HCT116 (cell line): ENCODE results near the gene MSANTD3. TPM values are rescaled to one million over a fixed set of nuclear protein-coding genes. Genes with fewer than 3 reads are reported as not detected.
A peak's percentile ranks its signal among the peaks of the same experiment; 100 is the strongest.

Source experiments
- ATAC-seq: fragments of 200-7000 bp; cut with Tn5 transposase; 2 replicates; pipeline ENCODE4 v1.9.1; 2020; ENCODE audit warnings: mild to moderate bottlenecking, moderate library complexity
- BruUV-seq: library from RNA; stranded (reverse); fragments of 400-500 nt; replicated peaks from 2 replicates; lab custom pipeline; 2021; lab: Mats Ljungman, UMichigan
- CTCF ChIA-PET: fragments of 300-600 bp; sonication (Branson Sonifier 250); formaldehyde crosslinking; loops from one replicate; lab custom pipeline; 2021; ENCODE audit warnings: antibody characterized with exemption; lab: Charles Lee
- POLR2A ChIA-PET: fragments of 300-600, 350-600 bp; sonication (Branson Sonifier 250); formaldehyde crosslinking; loops from one replicate; lab custom pipeline; 2021; ENCODE audit warnings: antibody characterized with exemption; lab: Charles Lee
- RAD21 ChIA-PET, 2 experiments: fragments of 300-600 bp; sonication (Branson Sonifier 250); formaldehyde crosslinking; loops; one replicate each; lab custom pipeline; 2023; ENCODE audit warnings: low total read pairs in 2 of 2; ENCODE audit not compliant: uncharacterized antibody in 2 of 2, unreplicated experiment in 2 of 2, low non-redundant PET in 1 of 2; lab: Charles Lee
- DNase-seq: peaks from one replicate; pipeline ENCODE4 v3.0.0-alpha.2; 2010; ENCODE audit warnings: low read depth, low spot score
- H2AFZ ChIP-seq: fragments of 200-600 bp; shearing (Covaris generic), sonication (generic); 2 replicates; pipeline ENCODE4 v1.6.1; 2017; ENCODE audit warnings: low read depth, mixed run types, mixed read lengths, antibody characterized with exemption, low read length; ENCODE audit not compliant: poor library complexity, severe bottlenecking
- H3K27ac ChIP-seq: 2 replicates; pipeline ENCODE4 v1.5.1; 2012; ENCODE audit warnings: low read depth, low read length
- H3K27me3 ChIP-seq: fragments of 200-600 bp; sonication (generic); 2 replicates; pipeline ENCODE4 v1.6.1; 2016; ENCODE audit warnings: mixed run types, low read length, mixed read lengths; ENCODE audit not compliant: insufficient read depth
- H3K36me3 ChIP-seq, 2 experiments: fragments of 200-500 bp in 1 of 2; fragments of 200-600 bp in 1 of 2; sonication (Bioruptor generic) in 1 of 2; sonication (generic) in 1 of 2; 2 replicates each; pipeline versions ENCODE4 v1.5.1 to v1.6.1; 2014 to 2016; ENCODE audit warnings: low read length in 2 of 2, inconsistent platforms in 1 of 2, mixed read lengths in 1 of 2, mixed run types in 1 of 2; ENCODE audit not compliant: insufficient read depth in 2 of 2, control insufficient read depth in 1 of 2
- H3K4me1 ChIP-seq, 2 experiments: fragments of 200-600 bp in 1 of 2; sonication (generic) in 1 of 2; 2 replicates each; pipeline versions ENCODE4 v1.5.1 to v1.6.1; 2012 to 2017; ENCODE audit warnings: low read length in 2 of 2, inconsistent platforms in 1 of 2, mild to moderate bottlenecking in 1 of 2, mixed read lengths in 1 of 2, mixed run types in 1 of 2, moderate library complexity in 1 of 2; ENCODE audit not compliant: insufficient read depth in 2 of 2, control insufficient read depth in 1 of 2
- H3K4me2 ChIP-seq: fragments of 200-600 bp; sonication (generic); 2 replicates; pipeline ENCODE4 v1.6.1; 2017; ENCODE audit warnings: mixed run types, low read length, mixed read lengths
- H3K4me3 ChIP-seq, 2 experiments: fragments of 200-600 bp in 1 of 2; sonication (generic) in 1 of 2; replicated peaks in 1 of 2; 2 replicates each; pipeline ENCODE4 v1.5.1; 2011 to 2016; ENCODE audit warnings: low read length in 2 of 2, control low read depth in 1 of 2, low read depth in 1 of 2, mild to moderate bottlenecking in 1 of 2, mixed read lengths in 1 of 2, mixed run types in 1 of 2
- H3K79me2 ChIP-seq: fragments of 200-600 bp; sonication (generic); 2 replicates; pipeline ENCODE4 v1.6.1; 2017; ENCODE audit warnings: mild to moderate bottlenecking, mixed run types, low read length, moderate library complexity, mixed read lengths; ENCODE audit not compliant: insufficient read depth
- H3K9ac ChIP-seq: fragments of 200-600 bp; sonication (generic); 2 replicates; pipeline ENCODE4 v1.6.1; 2016; ENCODE audit warnings: low read length, mixed read lengths
- H3K9me2 ChIP-seq: fragments of 200-600 bp; sonication (generic), shearing (Covaris generic); 2 replicates; pipeline ENCODE4 v1.6.1; 2017; ENCODE audit warnings: mixed run types, mild to moderate bottlenecking, moderate library complexity; ENCODE audit not compliant: insufficient read depth
- H3K9me3 ChIP-seq, 2 experiments: fragments of 200-500 bp in 1 of 2; fragments of 200-600 bp in 1 of 2; sonication (Bioruptor generic) in 1 of 2; sonication (generic) in 1 of 2; 2 replicates each; pipeline ENCODE4 v1.6.1; 2014 to 2017; ENCODE audit warnings: low read length in 2 of 2, mixed read lengths in 2 of 2, inconsistent platforms in 1 of 2, low read depth in 1 of 2, mild to moderate bottlenecking in 1 of 2, mixed run types in 1 of 2, moderate library complexity in 1 of 2; ENCODE audit not compliant: control insufficient read depth in 1 of 2, insufficient read depth in 1 of 2
- H4K20me1 ChIP-seq: fragments of 200-600 bp; sonication (generic), shearing (Covaris generic); 2 replicates; pipeline ENCODE4 v1.6.1; 2017; ENCODE audit warnings: mixed run types, mild to moderate bottlenecking, moderate library complexity; ENCODE audit not compliant: insufficient read depth
- EZH2phosphoT487 ChIP-seq: fragments of 200-600 bp; IDR thresholded peaks from 2 replicates; pipeline ENCODE4 v1.6.1; 2018; ENCODE audit warnings: antibody characterized with exemption, borderline replicate concordance
- POLR2AphosphoS5 ChIP-seq: IDR thresholded peaks from 2 replicates; pipeline ENCODE4 v1.6.1; 2011; ENCODE audit warnings: mild to moderate bottlenecking, low read depth, low read length, moderate library complexity
- RAD21 ChIP-seq: IDR thresholded peaks from 2 replicates; pipeline ENCODE4 v1.6.1; 2012; ENCODE audit warnings: low read depth, mild to moderate bottlenecking
- SP1 ChIP-seq: IDR thresholded peaks from 2 replicates; pipeline ENCODE4 v1.6.1; 2012; ENCODE audit warnings: low read depth
- ZFX ChIP-seq: fragments of 450-650 bp; IDR thresholded peaks from 2 replicates; pipeline ENCODE4 v1.6.1; 2017
- ZNF274 ChIP-seq: fragments of 200-500 bp; sonication (Bioruptor generic); IDR thresholded peaks from 2 replicates; pipeline ENCODE4 v1.6.1; 2014; ENCODE audit warnings: mild to moderate bottlenecking, low read depth, low read length, inconsistent platforms
- intact Hi-C: fragments of 100-400 bp; cut with micrococcal nuclease; formaldehyde crosslinking; loops from 2 replicates; pipeline ENCODE4 v1.10.0; 2022
- total RNA-seq: library from RNA; stranded (reverse); gene quantifications from one replicate; pipeline ENCODE4 v1.2.1, GENCODE V29; 2021; ENCODE audit not compliant: unreplicated experiment
- TF ChIP-seq, protein P1 (sequence below): IDR thresholded peaks from 2 replicates; pipeline ENCODE4 v1.6.1; 2011; ENCODE audit warnings: mild to moderate bottlenecking, low read length, moderate library complexity; ENCODE audit not compliant: insufficient replicate concordance; ENCODE audit errors: extremely low read depth
- TF ChIP-seq, protein P2 (sequence below): IDR thresholded peaks from 2 replicates; pipeline ENCODE4 v1.6.1; 2012
- TF ChIP-seq, protein P3 (sequence below), 3 experiments: fragments of 200-600 bp in 1 of 3; sonication (generic) in 1 of 3; IDR thresholded peaks in 2 of 3; conservative IDR thresholded peaks in 1 of 3; 2 replicates each; pipeline ENCODE4 v1.5.1; 2012 to 2017; ENCODE audit warnings: low read depth in 2 of 3, low read length in 2 of 3, antibody characterized with exemption in 1 of 3, borderline replicate concordance in 1 of 3, control low read depth in 1 of 3, mild to moderate bottlenecking in 1 of 3, mixed read lengths in 1 of 3, mixed run types in 1 of 3, moderate library complexity in 1 of 3; ENCODE audit not compliant: insufficient read depth in 1 of 3

Gene MSANTD3
- total RNA-seq, 1 experiment from 2014 or later = 31.3 TPM

DNA sequence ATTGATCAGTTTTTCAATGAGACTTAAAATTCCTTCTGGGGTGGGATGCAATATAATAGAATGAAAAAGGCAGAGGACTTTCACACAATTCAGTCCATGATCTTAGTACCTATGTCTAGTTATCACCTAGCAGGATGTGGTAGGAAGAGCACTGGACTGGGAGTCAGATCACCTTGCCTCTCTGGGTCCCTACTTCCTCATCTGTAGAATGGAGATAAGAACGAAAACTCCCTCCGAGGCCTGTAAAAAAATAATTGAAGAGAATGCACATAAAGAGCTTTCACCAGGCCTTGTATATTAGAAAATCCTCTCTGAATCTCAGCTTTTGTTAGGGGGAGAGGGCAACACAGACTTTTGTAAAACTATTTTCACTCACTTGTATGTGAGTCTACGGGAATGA is 45.3 kb downstream of the MSANTD3 start:
- H3K9me2 ChIP-seq = no peaks in the 10 kb centered on the region
- intact Hi-C loops = no loop called here
- peak overlapping the region; percentile 4 for H2AFZ ChIP-seq
- H3K9me3 ChIP-seq = no peaks in the 10 kb centered on the region
- H3K27ac ChIP-seq = no peak overlapping the region
- no peak for DNase-seq
- ChIA-PET RAD21 (interaction anchor here in 1 of 2 experiments (0.6 kb wide), 1 partner anchor 493 kb away, joined by 3 read pairs; no protein-coding TSS in a partner anchor), CTCF (interaction anchor here (1.0 kb wide), 1 partner anchor 35 kb away, joined by 3 read pairs; no protein-coding TSS in a partner anchor), POLR2A (no interaction called here)
- H3K4me2 ChIP-seq = peak overlapping the region; percentile 96
- no peaks in the 10 kb centered on the region for H4K20me1 ChIP-seq
- no peak overlapping the region; a peak in 1 of 4 replicates for H3K4me3 ChIP-seq
- peaks cover 3 to 12% of the 10 kb centered on the region in 2 experiments; a peak in 2 of 4 replicates for H3K4me1 ChIP-seq
- H3K27me3 ChIP-seq = no peaks in the 10 kb centered on the region
- ATAC-seq = no peak
- no peaks in the 10 kb centered on the region for H3K36me3 ChIP-seq
- H3K79me2 ChIP-seq = no peaks in the 10 kb centered on the region
- no TSS peak for BruUV-seq
- no peak overlapping the region for H3K9ac ChIP-seq
- TF ChIP-seq, protein P1, sequence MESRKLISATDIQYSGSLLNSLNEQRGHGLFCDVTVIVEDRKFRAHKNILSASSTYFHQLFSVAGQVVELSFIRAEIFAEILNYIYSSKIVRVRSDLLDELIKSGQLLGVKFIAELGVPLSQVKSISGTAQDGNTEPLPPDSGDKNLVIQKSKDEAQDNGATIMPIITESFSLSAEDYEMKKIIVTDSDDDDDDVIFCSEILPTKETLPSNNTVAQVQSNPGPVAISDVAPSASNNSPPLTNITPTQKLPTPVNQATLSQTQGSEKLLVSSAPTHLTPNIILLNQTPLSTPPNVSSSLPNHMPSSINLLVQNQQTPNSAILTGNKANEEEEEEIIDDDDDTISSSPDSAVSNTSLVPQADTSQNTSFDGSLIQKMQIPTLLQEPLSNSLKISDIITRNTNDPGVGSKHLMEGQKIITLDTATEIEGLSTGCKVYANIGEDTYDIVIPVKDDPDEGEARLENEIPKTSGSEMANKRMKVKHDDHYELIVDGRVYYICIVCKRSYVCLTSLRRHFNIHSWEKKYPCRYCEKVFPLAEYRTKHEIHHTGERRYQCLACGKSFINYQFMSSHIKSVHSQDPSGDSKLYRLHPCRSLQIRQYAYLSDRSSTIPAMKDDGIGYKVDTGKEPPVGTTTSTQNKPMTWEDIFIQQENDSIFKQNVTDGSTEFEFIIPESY = no peak
- TF ChIP-seq ZNF274 (no peak), POLR2AphosphoS5 (no peak), RAD21 (no peak)

DNA sequence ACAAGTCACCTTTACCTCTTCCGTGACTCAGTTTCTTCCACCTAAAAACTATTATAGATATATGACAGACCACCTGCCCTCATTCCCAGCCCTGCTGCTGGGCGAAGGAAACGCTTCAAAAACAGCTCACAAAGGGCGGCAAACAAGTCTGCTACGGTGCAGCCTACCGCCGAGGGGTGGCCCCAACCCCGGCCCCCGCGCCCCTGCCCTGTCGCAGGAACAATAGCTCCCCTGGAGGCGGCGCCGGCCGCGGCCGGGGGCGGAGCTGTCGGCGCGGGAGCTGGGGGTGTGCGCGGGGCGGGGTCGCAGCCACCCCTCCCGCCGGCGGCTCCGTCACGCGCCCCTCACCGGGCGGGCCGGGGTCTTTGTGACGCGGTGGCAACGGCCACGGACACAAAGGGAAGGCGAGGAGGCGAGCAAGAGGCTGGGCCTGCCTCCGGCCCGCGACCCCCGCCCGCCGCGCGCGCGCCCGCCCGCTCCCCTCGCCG is 45.9 kb downstream of the MSANTD3 start, which contains the start of gene TMEFF1:
TSS of gene TMEFF1 (plus strand) at position 362 of the 488 bp plus-strand sequence. CDS start 396 bp downstream, outside the sequence.
- Histone ChIP-seq H3K79me2 (no peaks in the 10 kb centered on the region), H4K20me1 (no peaks in the 10 kb centered on the region), H3K27me3 (no peaks in the 10 kb centered on the region)
- BruUV-seq = no TSS peak
- ChIA-PET CTCF (interaction anchor here (0.6 to 1.0 kb wide), 2 partner anchors 35 to 148 kb away, joined by 3 read pairs; no protein-coding TSS in a partner anchor), POLR2A (no interaction called here), RAD21 (interaction anchor here in 1 of 2 experiments (0.6 kb wide), 1 partner anchor 494 kb away, joined by 3 read pairs; no protein-coding TSS in a partner anchor)
- intact Hi-C loops = no loop called here
- DNase-seq = no peak
- TF ChIP-seq, protein P2, sequence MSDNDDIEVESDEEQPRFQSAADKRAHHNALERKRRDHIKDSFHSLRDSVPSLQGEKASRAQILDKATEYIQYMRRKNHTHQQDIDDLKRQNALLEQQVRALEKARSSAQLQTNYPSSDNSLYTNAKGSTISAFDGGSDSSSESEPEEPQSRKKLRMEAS = peak; percentile 26; the same call in 1 of the 2 replicates
- TF ChIP-seq, protein P3, sequence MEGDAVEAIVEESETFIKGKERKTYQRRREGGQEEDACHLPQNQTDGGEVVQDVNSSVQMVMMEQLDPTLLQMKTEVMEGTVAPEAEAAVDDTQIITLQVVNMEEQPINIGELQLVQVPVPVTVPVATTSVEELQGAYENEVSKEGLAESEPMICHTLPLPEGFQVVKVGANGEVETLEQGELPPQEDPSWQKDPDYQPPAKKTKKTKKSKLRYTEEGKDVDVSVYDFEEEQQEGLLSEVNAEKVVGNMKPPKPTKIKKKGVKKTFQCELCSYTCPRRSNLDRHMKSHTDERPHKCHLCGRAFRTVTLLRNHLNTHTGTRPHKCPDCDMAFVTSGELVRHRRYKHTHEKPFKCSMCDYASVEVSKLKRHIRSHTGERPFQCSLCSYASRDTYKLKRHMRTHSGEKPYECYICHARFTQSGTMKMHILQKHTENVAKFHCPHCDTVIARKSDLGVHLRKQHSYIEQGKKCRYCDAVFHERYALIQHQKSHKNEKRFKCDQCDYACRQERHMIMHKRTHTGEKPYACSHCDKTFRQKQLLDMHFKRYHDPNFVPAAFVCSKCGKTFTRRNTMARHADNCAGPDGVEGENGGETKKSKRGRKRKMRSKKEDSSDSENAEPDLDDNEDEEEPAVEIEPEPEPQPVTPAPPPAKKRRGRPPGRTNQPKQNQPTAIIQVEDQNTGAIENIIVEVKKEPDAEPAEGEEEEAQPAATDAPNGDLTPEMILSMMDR (IDR thresholded peaks at IDR 0.05 in 2 of 3, conservative IDR thresholded peaks at IDR 0.05 in 1 of 3; ENCODE audit: borderline replicate concordance in 1 of 3, insufficient read depth in 1 of 3, low read depth in 2 of 3, low read length in 2 of 3) = peak in 2 of 3 experiments; percentile 20 to 24; a peak in 1 of 6 replicates
- TF ChIP-seq SP1 (no peak), EZH2phosphoT487 (no peak), ZFX (no peak)
- TF ChIP-seq, all 23 proteins: peak for 2
- H3K36me3 ChIP-seq = no peaks in the 10 kb centered on the region
- H3K27ac ChIP-seq = peak within 1 kb of the TSS; percentile 20; the same call in 1 of the 2 replicates
- H3K9ac ChIP-seq = peak within 1 kb of the TSS; percentile 59
- H3K4me2 ChIP-seq = peak within 1 kb of the TSS; percentile 96
- H2AFZ ChIP-seq = peak within 1 kb of the TSS; percentile 4
- H3K9me2 ChIP-seq = no peaks in the 10 kb centered on the region
- H3K4me1 ChIP-seq = peaks cover 3 to 12% of the 10 kb centered on the region in 2 experiments; a peak in 2 of 4 replicates
- peak; percentile 84 for ATAC-seq
- H3K4me3 ChIP-seq = peak within 1 kb of the TSS; percentile 61 to 73
- no peaks in the 10 kb centered on the region for H3K9me3 ChIP-seq
